Measurements from ENCODE around the gene KEL.

The KEL gene

GRCh38 chr7:142960955-142961512 lies 1.1 kb downstream of the KEL start:
- Histone ChIP-seq H3K9ac (no peak overlapping the region), H4K20me1 (ENCODE audit: insufficient read depth) (no peaks in the 10 kb centered on the region), H3K27me3 (ENCODE audit: insufficient read depth, low read depth) (no peaks in the 10 kb centered on the region), H3K4me3 (IDR thresholded peaks at IDR 0.05; ENCODE audit: insufficient read depth, low read depth, low read length) (no peak overlapping the region), H2AFZ (ENCODE audit: low read depth) (no peak overlapping the region), H3K27ac (no peak overlapping the region), H3K4me2 (no peak overlapping the region), H3K36me3 (ENCODE audit: insufficient read depth) (no peaks in the 10 kb centered on the region), H3K4me1 (ENCODE audit: low read depth, poor library complexity, severe bottlenecking) (peaks cover 18% of the 10 kb centered on the region), H3K79me2 (ENCODE audit: insufficient read depth, low read depth) (no peaks in the 10 kb centered on the region)
- no peak; the same call in 1 of the 2 replicates for TF ChIP-seq CTCF (conservative IDR thresholded peaks at IDR 0.05; ENCODE audit: low read depth, low read length)

GRCh38 chr7:142959202-142959601 lies 3.0 kb downstream of the KEL start:
- Histone ChIP-seq H3K36me3 (ENCODE audit: insufficient read depth) (no peaks in the 10 kb centered on the region), H4K20me1 (ENCODE audit: insufficient read depth) (no peaks in the 10 kb centered on the region), H3K4me3 (IDR thresholded peaks at IDR 0.05; ENCODE audit: insufficient read depth, low read depth, low read length) (no peak overlapping the region), H3K4me1 (ENCODE audit: low read depth, poor library complexity, severe bottlenecking) (peaks cover 23% of the 10 kb centered on the region), H2AFZ (ENCODE audit: low read depth) (no peak overlapping the region), H3K27me3 (ENCODE audit: insufficient read depth, low read depth) (no peaks in the 10 kb centered on the region), H3K79me2 (ENCODE audit: insufficient read depth, low read depth) (no peaks in the 10 kb centered on the region), H3K9ac (no peak overlapping the region), H3K27ac (no peak overlapping the region), H3K4me2 (no peak overlapping the region)
- no peak for TF ChIP-seq CTCF (conservative IDR thresholded peaks at IDR 0.05; ENCODE audit: low read depth, low read length)

GRCh38 chr7:142957723-142958122 lies 4.4 kb downstream of the KEL start:
- peaks cover 14% of the 10 kb centered on the region for H3K4me1 ChIP-seq (ENCODE audit: low read depth, poor library complexity, severe bottlenecking)
- H3K4me2 ChIP-seq = no peak overlapping the region
- H3K9ac ChIP-seq = no peak overlapping the region
- no peak overlapping the region for H2AFZ ChIP-seq (ENCODE audit: low read depth)
- H3K27me3 ChIP-seq (ENCODE audit: insufficient read depth, low read depth) = no peaks in the 10 kb centered on the region
- no peaks in the 10 kb centered on the region for H3K79me2 ChIP-seq (ENCODE audit: insufficient read depth, low read depth)
- no peak for TF ChIP-seq CTCF (conservative IDR thresholded peaks at IDR 0.05; ENCODE audit: low read depth, low read length)
- H3K4me3 ChIP-seq (IDR thresholded peaks at IDR 0.05; ENCODE audit: insufficient read depth, low read depth, low read length) = no peak overlapping the region
- H3K36me3 ChIP-seq (ENCODE audit: insufficient read depth) = no peaks in the 10 kb centered on the region
- H4K20me1 ChIP-seq (ENCODE audit: insufficient read depth) = no peaks in the 10 kb centered on the region
- H3K27ac ChIP-seq = no peak overlapping the region

GRCh38 chr7:142956951-142957623 lies 5.1 kb downstream of the KEL start:
- Histone ChIP-seq H3K27me3 (ENCODE audit: insufficient read depth, low read depth) (no peaks in the 10 kb centered on the region), H3K4me2 (no peak overlapping the region), H3K79me2 (ENCODE audit: insufficient read depth, low read depth) (no peaks in the 10 kb centered on the region), H3K9ac (no peak overlapping the region), H3K4me3 (IDR thresholded peaks at IDR 0.05; ENCODE audit: insufficient read depth, low read depth, low read length) (no peak overlapping the region), H2AFZ (ENCODE audit: low read depth) (no peak overlapping the region), H4K20me1 (ENCODE audit: insufficient read depth) (no peaks in the 10 kb centered on the region), H3K27ac (no peak overlapping the region), H3K36me3 (ENCODE audit: insufficient read depth) (no peaks in the 10 kb centered on the region), H3K4me1 (ENCODE audit: low read depth, poor library complexity, severe bottlenecking) (peaks cover 8% of the 10 kb centered on the region)
- no peak for TF ChIP-seq CTCF (conservative IDR thresholded peaks at IDR 0.05; ENCODE audit: low read depth, low read length)

All from KMS-11 (cell line).